Activated CD8-positive, alpha-beta memory T cell treated with anti-CD3 and anti-CD28 coated beads, Interleukin-2, amount 50 U/mL, for 24 hours (primary cell): ENCODE data around the gene HOXD11.
A peak's percentile ranks its signal among the peaks of the same experiment; 100 is the strongest.

Experiments
- DNase-seq: peaks from one replicate; pipeline ENCODE4 v3.0.0-alpha.2; 2020; ENCODE audit errors: extremely low read depth

HOXD11 gene

DNA sequence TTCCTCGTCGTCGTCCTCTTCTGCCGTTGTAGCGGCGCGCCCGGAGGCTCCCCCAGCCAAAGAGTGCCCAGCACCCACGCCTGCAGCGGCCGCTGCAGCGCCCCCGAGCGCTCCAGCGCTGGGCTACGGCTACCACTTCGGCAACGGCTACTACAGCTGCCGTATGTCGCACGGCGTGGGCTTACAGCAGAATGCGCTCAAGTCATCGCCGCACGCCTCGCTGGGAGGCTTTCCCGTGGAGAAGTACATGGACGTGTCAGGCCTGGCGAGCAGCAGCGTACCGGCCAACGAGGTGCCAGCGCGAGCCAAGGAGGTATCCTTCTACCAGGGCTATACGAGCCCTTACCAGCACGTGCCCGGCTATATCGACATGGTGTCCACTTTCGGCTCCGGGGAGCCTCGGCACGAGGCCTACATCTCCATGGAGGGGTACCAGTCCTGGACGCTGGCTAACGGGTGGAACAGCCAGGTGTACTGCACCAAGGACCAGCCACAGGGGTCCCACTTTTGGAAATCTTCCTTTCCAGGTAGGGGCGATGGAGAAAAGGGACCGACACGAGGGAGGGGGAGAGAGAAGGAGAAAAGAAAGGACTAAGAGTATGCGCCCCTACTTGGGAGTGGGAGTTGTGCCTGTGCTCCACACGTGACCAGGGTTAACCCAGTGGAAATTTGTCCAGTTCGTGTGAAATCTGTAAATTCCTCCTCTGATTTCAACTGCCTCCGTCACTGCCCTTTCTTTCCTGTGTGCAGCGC is 13.8 kb upstream of the HOXD11 start:
- DNase-seq: no peak

DNA sequence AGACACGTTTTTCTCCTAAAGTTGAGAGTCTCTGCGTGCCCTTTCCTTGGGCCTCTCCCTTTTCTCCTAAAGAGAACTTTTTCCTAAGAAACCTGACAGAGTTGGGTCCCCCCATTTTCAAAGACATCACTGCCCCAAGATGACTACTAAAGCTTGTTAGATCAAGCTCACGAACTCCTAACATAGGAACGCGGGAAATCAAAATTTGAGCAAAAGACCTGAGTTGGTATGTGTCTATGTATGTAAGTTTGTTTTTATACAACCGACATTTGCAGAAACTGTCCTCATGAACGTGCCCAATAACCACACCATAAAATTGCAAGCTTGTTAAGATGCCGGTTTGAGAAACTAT is 13.2 kb upstream of the HOXD11 start:
- no peak for DNase-seq

DNA sequence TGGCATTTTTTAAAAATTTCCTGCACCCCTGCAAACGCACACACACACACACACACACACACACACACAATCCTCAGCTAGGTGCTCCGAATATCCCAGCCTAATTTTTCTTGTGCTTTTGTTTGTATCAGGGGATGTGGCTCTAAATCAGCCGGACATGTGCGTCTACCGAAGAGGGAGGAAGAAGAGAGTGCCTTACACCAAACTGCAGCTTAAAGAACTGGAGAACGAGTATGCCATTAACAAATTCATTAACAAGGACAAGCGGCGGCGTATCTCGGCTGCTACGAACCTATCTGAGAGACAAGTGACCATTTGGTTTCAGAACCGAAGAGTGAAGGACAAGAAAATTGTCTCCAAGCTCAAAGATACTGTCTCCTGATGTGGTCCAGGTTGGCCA is 12.7 kb upstream of the HOXD11 start:
- DNase-seq: no peak

DNA sequence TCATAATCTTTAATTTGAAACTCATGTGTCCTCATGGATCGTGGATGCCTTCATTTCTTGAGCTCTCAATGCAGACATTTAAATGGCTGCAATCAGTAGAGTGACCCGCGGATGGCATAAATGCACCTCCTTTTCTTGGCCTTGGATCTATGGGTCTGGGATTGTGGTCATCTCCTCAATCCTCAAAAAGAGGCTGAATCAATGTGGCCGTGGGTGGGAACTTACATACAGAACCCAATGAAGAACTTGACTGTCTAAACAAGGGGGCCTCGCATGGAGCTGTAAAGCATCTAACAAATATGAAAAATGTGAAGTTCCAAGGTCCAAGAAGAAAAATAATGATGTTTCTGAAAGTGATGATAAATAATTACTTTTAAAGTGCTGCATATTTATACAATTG is 11.7 kb upstream of the HOXD11 start:
- no peak for DNase-seq

DNA sequence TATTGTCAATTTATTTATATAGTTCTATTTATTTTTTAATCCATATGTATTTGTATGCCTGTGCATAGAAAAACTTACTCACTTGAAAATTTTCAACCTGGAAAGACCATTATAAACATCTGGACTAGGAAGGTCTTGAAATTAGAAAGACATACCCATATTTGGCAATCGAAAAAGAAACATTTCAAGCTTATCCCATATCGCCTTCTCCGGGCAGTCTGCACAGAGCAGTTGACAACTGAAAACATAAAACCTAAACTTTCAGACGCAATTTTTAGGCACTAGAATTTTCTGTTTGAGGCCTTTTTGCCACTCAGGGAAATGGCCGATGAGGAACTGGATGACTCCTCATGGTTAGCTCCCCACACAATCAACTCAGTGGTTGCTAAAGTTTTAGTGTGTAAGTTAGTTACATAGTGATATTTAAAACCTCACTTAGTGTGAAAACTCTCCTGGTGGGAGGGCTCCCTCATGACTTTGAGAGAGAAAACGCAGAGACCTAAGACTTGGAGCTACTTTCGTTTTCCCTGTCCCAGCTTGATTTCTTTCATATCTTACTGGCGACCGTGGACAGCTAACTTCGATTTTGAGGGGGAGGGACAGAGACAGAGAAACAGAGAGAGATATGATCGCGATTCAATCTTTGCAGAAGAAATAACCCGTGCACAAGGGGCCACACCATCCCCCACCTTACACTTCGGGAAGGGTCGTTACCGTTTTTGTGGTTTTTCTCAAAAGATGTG is 10.7 kb upstream of the HOXD11 start:
- DNase-seq: no peak

DNA sequence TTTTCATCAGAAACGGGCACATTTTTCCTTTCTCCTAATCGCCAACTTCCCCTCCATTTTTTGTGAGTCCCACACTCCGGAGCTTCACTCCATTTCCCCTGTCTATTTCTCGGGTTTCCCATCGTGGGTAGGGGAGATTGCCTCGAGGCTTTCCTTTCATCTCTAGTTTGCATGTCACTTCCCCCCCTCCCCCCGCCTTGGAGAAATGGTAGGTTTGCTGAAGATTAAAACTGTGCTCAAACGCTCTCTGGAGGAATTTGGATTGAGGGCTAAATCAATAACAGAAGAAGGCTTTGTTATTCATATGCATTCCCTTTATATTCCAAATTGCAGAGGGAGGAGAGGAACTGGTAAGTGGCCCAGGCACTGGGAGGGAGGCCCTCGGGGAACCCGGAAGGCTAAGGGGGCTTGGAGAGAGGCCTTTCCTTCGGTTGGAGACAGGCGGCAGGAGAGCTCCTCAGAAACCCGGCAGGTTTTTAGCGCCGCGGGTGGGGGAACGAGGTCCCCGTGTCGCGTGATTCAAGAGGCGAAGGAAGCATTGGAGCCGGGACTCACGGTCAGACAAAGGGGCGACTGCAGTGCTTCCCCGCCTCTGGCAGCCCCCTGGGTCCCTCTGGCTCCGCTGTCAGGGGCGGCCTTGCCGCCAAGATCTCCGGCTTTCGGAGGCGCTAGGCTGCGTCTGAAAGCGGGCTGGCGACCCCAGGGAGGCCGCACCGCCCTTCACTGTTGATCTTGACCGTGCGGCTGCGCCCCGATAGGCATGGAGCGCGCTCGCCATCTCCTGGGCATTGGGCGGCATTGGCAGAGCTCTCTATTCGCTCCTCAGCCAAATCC is 9.9 kb upstream of the HOXD11 start:
- DNase-seq: peak; percentile 20

DNA sequence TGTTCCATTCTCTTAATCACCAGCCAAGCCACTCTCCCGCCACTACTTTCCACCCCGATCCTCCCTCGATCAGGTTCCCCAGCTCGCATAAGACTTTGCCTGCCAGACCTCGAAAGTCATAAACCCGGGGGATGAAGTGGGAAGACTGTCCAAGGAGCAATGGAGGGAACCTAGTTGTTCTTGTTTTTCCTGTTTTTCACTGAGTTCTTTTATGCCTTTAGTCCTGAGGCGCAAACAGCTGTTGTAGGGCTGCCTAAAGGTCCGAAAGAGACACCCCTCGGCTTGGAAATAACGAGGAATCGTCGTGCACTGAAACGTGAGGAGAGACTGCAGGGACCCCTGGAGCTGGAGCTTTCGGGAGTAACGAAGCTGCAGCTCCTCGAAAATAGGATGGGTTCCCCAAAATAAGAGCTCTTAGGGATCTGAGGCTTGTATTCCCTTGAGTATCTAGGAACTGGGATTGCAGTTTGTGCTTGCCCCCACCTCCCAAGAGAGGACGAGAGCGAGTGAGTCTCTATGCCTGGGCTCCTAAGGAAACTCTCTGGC is 9.2 kb upstream of the HOXD11 start:
- DNase-seq: no peak

DNA sequence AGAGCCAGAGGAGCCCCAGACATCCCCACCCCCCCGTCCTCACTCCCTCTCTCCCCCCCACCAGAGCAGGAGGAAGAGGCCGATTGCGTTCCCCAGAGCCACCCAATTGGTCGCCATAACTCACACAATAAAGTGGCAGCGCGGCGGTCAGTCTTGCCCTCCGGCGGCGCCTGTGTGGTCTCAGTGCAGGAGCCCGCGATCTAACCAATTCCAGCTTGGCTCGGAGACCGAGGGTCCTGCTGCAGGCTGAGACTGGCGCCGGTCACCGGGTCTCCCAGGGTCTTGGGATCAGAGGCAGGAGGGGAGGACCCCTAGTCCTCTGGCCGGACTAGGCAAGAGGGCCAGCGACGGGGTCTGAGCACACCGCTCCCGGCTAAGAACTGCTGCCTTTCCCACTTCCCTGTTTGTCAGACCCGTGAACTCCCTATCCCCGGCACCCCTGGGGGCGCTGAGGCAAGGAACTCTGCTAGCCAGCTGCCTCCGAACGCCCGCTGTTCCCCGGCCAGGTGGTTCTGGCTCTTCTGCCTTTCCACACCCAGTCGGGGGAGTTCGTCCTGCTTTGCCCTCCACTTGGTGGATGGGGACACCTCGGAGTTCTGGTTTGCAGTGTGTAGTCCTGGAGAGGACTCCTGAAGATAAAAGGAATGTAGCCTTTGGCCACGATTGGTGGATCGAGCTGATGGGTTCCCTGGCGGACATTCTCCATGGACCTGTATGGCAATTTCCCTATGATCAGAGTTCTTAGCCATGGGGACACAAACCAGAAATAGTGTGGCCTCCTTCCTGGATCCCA is 8.5 kb upstream of the HOXD11 start:
- no peak for DNase-seq

DNA sequence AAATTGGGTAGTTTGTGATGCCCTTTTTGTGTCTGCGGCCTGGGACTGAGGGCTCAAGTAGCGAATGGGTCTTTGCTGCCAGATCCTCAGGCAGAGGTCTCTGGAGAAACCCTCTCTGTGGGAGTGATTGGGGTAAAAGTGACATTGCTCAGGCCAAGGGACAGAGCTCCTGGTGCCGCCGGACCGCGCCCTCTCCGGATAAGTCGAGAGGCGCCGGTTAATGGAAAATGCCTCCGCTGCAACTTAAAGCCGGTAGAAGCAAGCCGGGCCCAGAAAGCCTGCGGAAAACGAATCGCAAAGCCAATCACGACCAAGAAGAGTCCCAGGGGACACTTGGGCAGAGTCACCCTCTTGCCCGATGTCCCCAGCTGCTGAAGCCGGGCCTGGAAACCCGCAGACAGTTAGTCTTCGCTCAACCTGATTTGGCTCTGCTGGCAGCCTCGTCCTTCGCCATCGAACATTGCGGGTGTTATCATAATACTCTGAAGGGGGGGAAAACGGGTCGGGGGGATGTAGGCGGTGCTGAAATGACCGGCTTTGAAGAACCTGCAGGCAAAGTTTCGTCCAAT is 7.8 kb upstream of the HOXD11 start:
- no peak for DNase-seq

DNA sequence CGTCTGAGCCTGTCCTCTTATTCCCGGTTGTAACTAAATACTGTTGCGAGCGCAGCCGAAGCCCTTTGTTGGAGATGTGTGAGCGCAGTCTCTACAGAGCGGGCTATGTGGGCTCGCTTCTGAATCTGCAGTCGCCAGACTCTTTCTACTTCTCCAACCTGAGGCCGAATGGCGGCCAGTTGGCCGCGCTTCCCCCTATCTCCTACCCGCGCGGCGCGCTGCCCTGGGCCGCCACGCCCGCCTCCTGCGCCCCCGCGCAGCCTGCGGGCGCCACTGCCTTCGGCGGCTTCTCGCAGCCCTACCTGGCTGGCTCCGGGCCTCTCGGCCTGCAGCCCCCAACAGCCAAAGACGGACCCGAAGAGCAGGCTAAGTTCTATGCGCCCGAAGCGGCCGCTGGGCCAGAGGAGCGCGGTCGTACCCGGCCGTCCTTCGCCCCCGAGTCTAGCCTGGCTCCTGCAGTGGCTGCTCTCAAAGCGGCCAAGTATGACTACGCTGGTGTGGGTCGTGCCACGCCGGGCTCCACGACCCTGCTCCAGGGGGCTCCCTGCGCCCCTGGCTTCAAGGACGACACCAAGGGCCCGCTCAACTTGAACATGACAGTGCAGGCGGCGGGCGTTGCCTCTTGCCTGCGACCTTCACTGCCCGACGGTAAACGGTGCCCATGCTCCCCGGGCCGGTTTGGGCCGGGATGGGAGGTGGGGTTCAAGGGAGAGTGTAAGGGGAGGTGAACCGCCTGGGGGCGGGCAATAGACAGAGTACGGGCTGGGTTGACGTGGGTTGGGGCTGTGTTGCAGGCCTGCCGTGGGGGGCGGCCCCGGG is 7.1 kb upstream of the HOXD11 start, which contains the start of gene HOXD12:
Gene HOXD12 (plus strand): TSS at position 68 of the 819 bp plus-strand sequence. CDS start 7 bp downstream, at position 75.
- no peak for DNase-seq

DNA sequence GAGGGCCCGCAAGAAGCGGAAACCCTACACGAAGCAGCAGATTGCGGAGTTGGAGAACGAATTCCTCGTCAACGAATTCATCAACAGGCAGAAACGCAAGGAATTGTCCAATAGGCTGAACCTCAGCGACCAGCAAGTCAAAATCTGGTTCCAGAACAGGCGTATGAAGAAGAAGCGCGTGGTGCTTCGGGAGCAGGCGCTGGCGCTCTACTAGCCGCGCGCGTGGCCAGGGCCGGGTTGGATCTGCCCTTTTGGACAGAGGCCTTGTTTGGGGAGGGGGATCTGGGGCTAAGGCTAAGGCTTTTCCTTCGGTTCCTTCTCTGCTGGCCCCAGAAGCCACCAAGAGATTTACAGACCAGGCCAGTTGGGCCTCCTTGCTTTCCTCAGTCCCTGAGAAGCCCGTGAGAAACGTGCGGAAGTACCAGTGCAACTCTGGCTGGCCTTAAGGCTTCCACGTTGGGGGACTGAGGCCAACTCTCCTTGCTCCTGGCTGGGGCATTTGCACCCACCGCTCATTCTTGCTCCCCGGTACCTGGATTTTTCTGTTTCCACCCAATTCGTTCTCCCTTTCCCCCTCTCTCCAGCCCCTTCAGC is 6.4 kb upstream of the HOXD11 start:
- no peak for DNase-seq

DNA sequence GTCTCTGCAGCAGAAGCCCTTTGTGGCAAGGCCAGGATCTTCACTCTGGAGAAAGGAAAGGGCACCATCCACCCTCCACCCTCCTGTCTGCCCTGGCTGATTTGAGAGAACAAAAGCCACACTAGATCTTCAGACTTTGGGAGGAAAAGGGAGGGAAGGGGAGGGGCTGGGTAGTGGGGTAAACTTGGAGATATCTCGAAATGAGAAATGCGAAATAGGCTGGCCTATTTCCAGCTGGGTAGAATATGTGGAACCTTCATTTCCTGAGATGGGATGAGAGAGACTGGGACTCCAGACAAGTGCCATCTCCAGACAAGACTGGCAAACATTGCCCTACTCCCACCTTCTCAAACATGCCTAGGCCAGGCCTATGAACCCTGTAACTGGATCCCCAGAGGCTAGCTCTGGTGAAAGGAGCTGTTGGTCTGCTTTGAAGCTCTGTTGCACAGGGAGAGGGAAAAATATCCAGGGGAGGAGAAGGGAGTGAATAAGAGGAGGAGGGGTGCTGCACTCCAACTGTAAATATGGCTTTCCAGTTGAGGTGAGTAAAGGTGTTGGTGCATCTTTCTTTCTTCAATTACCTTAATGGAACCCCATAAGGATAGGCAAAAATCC is 5.8 kb upstream of the HOXD11 start:
- DNase-seq: no peak

DNA sequence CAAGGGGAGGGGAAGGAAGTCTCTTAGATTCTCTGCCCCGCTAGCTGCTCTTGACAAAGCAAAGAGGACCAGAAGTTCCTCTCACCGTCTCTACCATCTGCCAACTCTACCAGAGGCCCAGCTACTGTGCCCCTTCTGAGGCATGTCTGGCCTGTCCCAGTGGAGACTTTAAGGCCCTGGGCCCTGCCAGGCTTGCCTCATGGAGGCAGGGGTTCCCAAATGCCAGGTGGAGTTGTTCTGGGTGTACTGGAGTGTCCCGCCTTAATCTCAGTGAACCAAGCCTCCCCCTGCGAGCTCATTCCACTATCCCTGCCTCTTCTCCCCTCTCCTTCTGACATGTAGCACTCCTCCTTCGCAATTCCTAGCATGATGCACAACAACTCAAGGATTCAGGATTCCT is 5.2 kb upstream of the HOXD11 start:
- DNase-seq: no peak

DNA sequence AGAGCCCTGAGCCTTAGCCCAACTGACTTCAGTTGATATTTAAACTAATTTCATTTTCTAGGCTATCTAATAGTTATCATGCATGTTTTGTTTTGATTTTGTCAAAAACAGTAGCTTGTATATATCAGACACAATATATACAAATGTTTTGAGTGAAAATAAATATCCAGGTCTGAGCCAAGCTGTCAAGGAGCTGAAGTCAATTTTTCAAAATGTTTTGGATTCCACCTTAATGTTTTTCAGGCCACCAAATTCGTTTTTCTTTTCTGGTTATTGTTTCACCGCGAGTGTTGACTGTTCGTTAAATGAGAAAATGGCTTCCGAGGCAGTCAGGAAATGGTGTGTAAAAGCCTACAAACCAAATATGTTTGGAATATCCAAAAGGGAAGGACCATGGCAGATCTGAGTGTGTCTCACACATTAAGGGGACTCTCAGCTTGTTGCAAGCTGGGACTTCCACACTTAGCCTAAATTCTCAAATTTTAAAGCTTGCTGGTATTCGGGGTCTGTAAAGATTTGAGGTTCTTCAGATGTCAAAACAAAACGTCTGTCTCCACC is 4.7 kb upstream of the HOXD11 start:
- DNase-seq: no peak

DNA sequence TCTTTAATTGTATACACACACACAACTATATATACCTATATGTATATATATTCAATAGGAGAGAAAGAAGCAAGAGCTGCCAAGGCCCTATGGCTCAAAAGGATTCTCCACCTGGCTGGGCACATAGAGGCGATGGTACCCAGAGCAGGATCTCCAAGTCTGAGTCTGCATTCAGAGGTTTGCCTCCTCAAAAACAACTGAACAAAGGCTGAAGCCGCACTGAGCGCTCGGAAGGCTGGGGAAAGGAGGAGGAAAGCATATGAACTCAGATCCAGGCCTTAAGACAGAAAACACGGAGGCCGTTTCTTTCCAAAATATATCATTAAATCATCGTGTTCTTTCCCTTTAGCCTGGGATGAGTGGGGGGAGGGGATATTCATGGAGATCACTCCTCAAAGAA is 3.9 kb upstream of the HOXD11 start:
- no peak for DNase-seq

DNA sequence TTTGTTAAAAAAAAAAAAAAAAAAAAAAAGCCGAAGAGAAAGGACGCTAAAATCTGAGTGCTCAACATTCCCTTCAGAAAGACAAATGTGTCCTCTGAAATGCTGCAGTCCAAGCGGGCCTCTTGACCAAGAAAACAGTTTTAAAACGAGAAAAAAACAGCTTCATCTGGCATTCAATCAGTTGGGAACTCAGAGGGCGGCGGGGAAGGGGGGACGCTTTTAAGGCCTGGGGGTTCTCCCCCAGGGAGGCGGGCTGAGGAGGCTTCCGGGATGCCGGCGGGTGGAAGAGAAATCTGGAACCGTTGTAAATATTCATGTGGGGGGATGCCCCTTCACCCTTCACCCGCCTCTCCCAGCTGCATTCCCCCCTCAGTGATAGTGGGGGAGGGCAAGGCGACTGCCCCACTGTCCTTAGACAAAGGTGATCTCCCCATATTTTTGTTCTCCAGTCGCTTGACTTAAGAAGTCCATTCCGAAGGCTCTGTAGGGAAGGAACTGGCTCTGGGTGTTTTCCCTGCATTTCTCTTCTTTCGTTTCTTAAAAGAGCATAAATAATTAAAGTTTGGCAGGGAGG is 3.3 kb upstream of the HOXD11 start:
- no peak for DNase-seq

DNA sequence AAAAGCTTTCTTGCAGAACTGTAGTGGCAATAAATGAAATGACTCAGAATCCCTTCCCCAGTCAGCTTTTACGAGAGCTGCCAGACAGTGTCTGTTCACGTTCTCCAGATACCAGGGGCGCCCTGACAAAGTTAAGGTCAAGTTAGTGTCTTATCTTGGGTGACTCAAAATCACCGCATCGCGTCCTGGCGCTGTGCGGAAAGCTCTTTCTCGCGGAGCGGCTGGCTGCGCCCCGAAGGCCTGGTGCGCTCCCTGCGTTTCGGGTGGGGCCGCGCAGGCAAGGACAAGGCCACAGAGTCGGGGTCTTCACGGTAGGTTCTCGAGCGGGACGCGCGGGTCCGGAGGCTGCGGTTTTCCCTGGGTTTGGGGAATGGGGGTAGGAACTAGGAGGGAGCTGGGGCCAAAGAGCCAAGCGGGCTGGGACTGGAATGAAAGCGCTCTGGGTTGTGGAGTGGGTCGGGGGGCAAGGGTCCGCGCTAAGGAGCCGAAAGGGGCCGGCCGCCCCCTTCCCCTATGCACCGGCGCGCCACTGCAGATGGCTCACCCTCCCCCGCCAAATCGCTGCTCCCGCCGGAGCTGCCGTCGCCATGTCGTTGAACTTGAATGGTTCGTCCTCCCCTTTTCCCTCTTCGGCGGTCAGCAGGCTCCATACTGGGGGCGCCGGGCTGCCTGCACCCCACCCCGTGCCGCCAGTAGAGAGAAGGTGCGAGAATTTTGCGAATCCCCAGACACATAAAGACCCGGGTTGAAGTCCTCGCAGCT is 2.6 kb upstream of the HOXD11 start:
- no peak for DNase-seq
